Keratinocyte (primary cell): Measurements from ENCODE around the gene CPB1. TPM values are rescaled to one million over a fixed set of nuclear protein-coding genes. Genes with fewer than 3 reads are reported as not detected.

ENCODE experiments used
- DNase-seq: peaks from one replicate; pipeline ENCODE4 v3.0.0-alpha.2; 2011; ENCODE audit warnings: low read depth, missing footprints, low spot score
- FAIRE-seq: peaks from 2 replicates; lab custom pipeline; 2011; peaks lifted over from hg19 to GRCh38; lab: Jason Lieb, UNC
- H2AFZ ChIP-seq: 2 replicates; pipeline ENCODE4 v1.6.0; 2012; ENCODE audit warnings: low read length, control low read depth, inconsistent platforms; ENCODE audit not compliant: control insufficient read depth
- H3K27ac ChIP-seq: 2 replicates; pipeline ENCODE4 v1.5.1; 2011; ENCODE audit warnings: low read length; ENCODE audit not compliant: control insufficient read depth, insufficient read depth
- H3K27me3 ChIP-seq: 3 replicates; pipeline ENCODE4 v1.6.0; 2011; ENCODE audit warnings: low read length; ENCODE audit not compliant: control insufficient read depth, insufficient read depth; ENCODE audit errors: extremely low read depth
- H3K36me3 ChIP-seq, 2 experiments: 2 replicates in 1 of 2; 3 replicates in 1 of 2; pipeline ENCODE4 v1.5.1; 2011; ENCODE audit warnings: low read length in 2 of 2, mild to moderate bottlenecking in 1 of 2; ENCODE audit not compliant: control insufficient read depth in 2 of 2, insufficient read depth in 2 of 2; ENCODE audit errors: extremely low read depth in 1 of 2
- H3K4me1 ChIP-seq: 3 replicates; pipeline ENCODE4 v1.5.1; 2011; ENCODE audit warnings: low read length; ENCODE audit not compliant: control insufficient read depth, insufficient read depth; ENCODE audit errors: extremely low read depth
- H3K4me2 ChIP-seq: 3 replicates; pipeline ENCODE4 v1.6.0; 2011; ENCODE audit warnings: low read depth, low read length; ENCODE audit not compliant: control insufficient read depth, insufficient read depth; ENCODE audit errors: extremely low read depth
- H3K4me3 ChIP-seq, 3 experiments: fragments of 200-600 bp in 1 of 3; sonication (generic) in 1 of 3; 2 replicates in 2 of 3; 3 replicates in 1 of 3; pipeline ENCODE4 v1.5.1; 2011 to 2016; ENCODE audit warnings: low read length in 3 of 3, mild to moderate bottlenecking in 3 of 3, control low read depth in 2 of 3, inconsistent platforms in 1 of 3, low read depth in 1 of 3, mixed read lengths in 1 of 3, mixed run types in 1 of 3, moderate library complexity in 1 of 3; ENCODE audit not compliant: control insufficient read depth in 2 of 3, insufficient read depth in 2 of 3; ENCODE audit errors: extremely low read depth in 1 of 3
- H3K79me2 ChIP-seq: 2 replicates; pipeline ENCODE4 v1.6.0; 2012; ENCODE audit warnings: low read length; ENCODE audit not compliant: control insufficient read depth, insufficient read depth
- H3K9ac ChIP-seq: 3 replicates; pipeline ENCODE4 v1.6.0; 2011; ENCODE audit warnings: low read length; ENCODE audit not compliant: control insufficient read depth, insufficient read depth; ENCODE audit errors: extremely low read depth
- H3K9me1 ChIP-seq: 3 replicates; pipeline ENCODE4 v1.6.0; 2011; ENCODE audit warnings: low read length; ENCODE audit not compliant: control insufficient read depth, insufficient read depth; ENCODE audit errors: extremely low read depth
- H3K9me3 ChIP-seq: 2 replicates; pipeline ENCODE4 v1.5.1; 2012; ENCODE audit warnings: low read depth, low read length; ENCODE audit not compliant: control insufficient read depth
- H4K20me1 ChIP-seq: 3 replicates; pipeline ENCODE4 v1.6.0; 2011; ENCODE audit warnings: low read length; ENCODE audit not compliant: control insufficient read depth, insufficient read depth; ENCODE audit errors: extremely low read depth
- CTCF ChIP-seq, 3 experiments: IDR thresholded peaks in 1 of 3; conservative IDR thresholded peaks in 1 of 3; optimal IDR thresholded peaks in 1 of 3; 2 replicates in 2 of 3; 3 replicates in 1 of 3; pipeline versions ENCODE3 to v1.5.1; 2011; ENCODE audit warnings: low read length in 3 of 3, mild to moderate bottlenecking in 3 of 3, moderate library complexity in 2 of 3, control low read depth in 1 of 3, inconsistent platforms in 1 of 3; ENCODE audit not compliant: insufficient read depth in 2 of 3; ENCODE audit errors: extremely low read depth in 1 of 3
- EZH2 ChIP-seq: IDR thresholded peaks from one replicate; pipeline ENCODE4 v1.6.1; 2012; ENCODE audit warnings: inconsistent platforms, mild to moderate bottlenecking, low read length, moderate library complexity
- dilution Hi-C: fragments of 300-500 bp; cut with MboI; formaldehyde crosslinking; loops from one replicate; pipeline ENCODE4 v1.7.0; 2020; ENCODE audit warnings: low sequenced_read_pairs; ENCODE audit not compliant: extremely low pct_ligation_motif_present
- polyA plus RNA-seq, 5 experiments: library from polyadenylated mRNA; depleted of rRNA in 3 of 5; stranded (reverse) in 3 of 5; stranded (forward) in 1 of 5; unstranded in 1 of 5; fragments of >200 nt; gene quantifications; 1 replicate in 1 of 5; 2 replicates in 3 of 5; 3 replicates in 1 of 5; pipeline versions ENCODE4 v1.2.1 to v1.2.3, GENCODE V29; 2011 to 2012; ENCODE audit warnings: missing spikeins in 2 of 5, low read depth in 1 of 5, low replicate concordance in 1 of 5

CPB1 gene
- polyA plus RNA-seq, 1 donor (not counting 4 experiments of a cell fraction or from before 2014, with no cell fraction given): not detected

GRCh38 chr3:148845756-148846395, 18.3 kb downstream of the CPB1 start:
- H3K9ac ChIP-seq: no peak overlapping the region
- H3K27ac ChIP-seq: no peak overlapping the region
- no peaks in the 10 kb centered on the region for H3K4me1 ChIP-seq
- H4K20me1 ChIP-seq: no peaks in the 10 kb centered on the region
- dilution Hi-C loops: no loop called here
- TF ChIP-seq EZH2: no peak
- no peaks in the 10 kb centered on the region for H3K36me3 ChIP-seq
- no peaks in the 10 kb centered on the region for H3K9me1 ChIP-seq
- H2AFZ ChIP-seq: no peak overlapping the region
- FAIRE-seq (no peak), DNase-seq (no peak)
- no peaks in the 10 kb centered on the region for H3K27me3 ChIP-seq
- H3K9me3 ChIP-seq: no peaks in the 10 kb centered on the region
- no peaks in the 10 kb centered on the region for H3K79me2 ChIP-seq
- H3K4me2 ChIP-seq: no peak overlapping the region
- no peak overlapping the region for H3K4me3 ChIP-seq

- no peak for FAIRE-seq
- no peaks in the 10 kb centered on the region for H3K36me3 ChIP-seq
- no peak overlapping the region for H3K27ac ChIP-seq
- H3K79me2 ChIP-seq: no peaks in the 10 kb centered on the region
- H3K4me2 ChIP-seq: no peak overlapping the region
- DNase-seq: no peak
- no peaks in the 10 kb centered on the region for H4K20me1 ChIP-seq
- H3K4me1 ChIP-seq: no peaks in the 10 kb centered on the region
- H3K27me3 ChIP-seq: no peaks in the 10 kb centered on the region
- no peak for TF ChIP-seq CTCF (optimal IDR thresholded peaks at IDR 0.05 in 1 of 3, IDR thresholded peaks at IDR 0.05 in 1 of 3, conservative IDR thresholded peaks at IDR 0.05 in 1 of 3; ENCODE audit: extremely low read depth in 1 of 3, insufficient read depth in 2 of 3, low read length in 3 of 3)
- no peak for TF ChIP-seq EZH2
- no peak overlapping the region for H3K9ac ChIP-seq
- dilution Hi-C loops: no loop called here
- H3K9me1 ChIP-seq: no peaks in the 10 kb centered on the region
- H3K4me3 ChIP-seq: no peak overlapping the region
- no peak overlapping the region for H2AFZ ChIP-seq
- H3K9me3 ChIP-seq: no peaks in the 10 kb centered on the region
These were observed 19.7 kb downstream of the CPB1 start for GRCh38 chr3:148847351-148847750.

GRCh38 chr3:148848410-148848809, 20.8 kb downstream of the CPB1 start:
- H3K4me2 ChIP-seq: no peak overlapping the region
- H3K9me3 ChIP-seq: no peaks in the 10 kb centered on the region
- DNase-seq: no peak
- no peak overlapping the region for H3K4me3 ChIP-seq
- H3K4me1 ChIP-seq: no peaks in the 10 kb centered on the region
- H3K27me3 ChIP-seq: no peaks in the 10 kb centered on the region
- dilution Hi-C loops: no loop called here
- no peak overlapping the region for H3K27ac ChIP-seq
- FAIRE-seq: no peak
- H3K9me1 ChIP-seq: no peaks in the 10 kb centered on the region
- H3K36me3 ChIP-seq: no peaks in the 10 kb centered on the region
- no peak overlapping the region for H2AFZ ChIP-seq
- H4K20me1 ChIP-seq: no peaks in the 10 kb centered on the region
- no peak overlapping the region for H3K9ac ChIP-seq
- no peak for TF ChIP-seq CTCF (optimal IDR thresholded peaks at IDR 0.05 in 1 of 3, IDR thresholded peaks at IDR 0.05 in 1 of 3, conservative IDR thresholded peaks at IDR 0.05 in 1 of 3; ENCODE audit: extremely low read depth in 1 of 3, insufficient read depth in 2 of 3, low read length in 3 of 3)
- no peak for TF ChIP-seq EZH2
- no peaks in the 10 kb centered on the region for H3K79me2 ChIP-seq
